ENCODE data around the gene RABGAP1L.
A peak's percentile ranks its signal among the peaks of the same experiment; 100 is the strongest.

Gene RABGAP1L

GRCh38 chr1:174743654-174744561, 584.6 kb downstream of the RABGAP1L start:
- FAIRE-seq (peak; percentile 88), DNase-seq (ENCODE audit: low spot score) (peak; percentile 36)

- FAIRE-seq (no peak), DNase-seq (ENCODE audit: low spot score) (no peak)
Measured at GRCh38 chr1:174744886-174745285, 585.6 kb downstream of the RABGAP1L start.

- DNase-seq (ENCODE audit: low spot score) = no peak
- FAIRE-seq = no peak
Measured at GRCh38 chr1:174746024-174746808, 586.9 kb downstream of the RABGAP1L start.

GRCh38 chr1:174747613-174748012, 588.3 kb downstream of the RABGAP1L start:
- DNase-seq (ENCODE audit: low spot score) (no peak), FAIRE-seq (no peak)

GRCh38 chr1:174748586-174748985, 589.3 kb downstream of the RABGAP1L start:
- FAIRE-seq (no peak), DNase-seq (ENCODE audit: low spot score) (no peak)

GRCh38 chr1:174753131-174753530, 593.8 kb downstream of the RABGAP1L start:
- no peak for FAIRE-seq
- DNase-seq (ENCODE audit: low spot score) = no peak

GRCh38 chr1:174761335-174761734, 602.0 kb downstream of the RABGAP1L start:
- DNase-seq (ENCODE audit: low spot score) (no peak), FAIRE-seq (no peak)

GRCh38 chr1:174761901-174762585, 602.7 kb downstream of the RABGAP1L start:
- no peak for FAIRE-seq
- no peak for DNase-seq (ENCODE audit: low spot score)

- DNase-seq (ENCODE audit: low spot score) (no peak), FAIRE-seq (no peak)
Measured at GRCh38 chr1:174764191-174764590, 604.9 kb downstream of the RABGAP1L start.

GRCh38 chr1:174766727-174767126, 607.4 kb downstream of the RABGAP1L start:
- DNase-seq (ENCODE audit: low spot score) (peak; percentile 0), FAIRE-seq (no peak)

GRCh38 chr1:174768516-174768915, 609.2 kb downstream of the RABGAP1L start:
- DNase-seq (ENCODE audit: low spot score) (no peak), FAIRE-seq (no peak)

GRCh38 chr1:174768949-174769348, 609.6 kb downstream of the RABGAP1L start:
- no peak for FAIRE-seq
- peak; percentile 1 for DNase-seq (ENCODE audit: low spot score)

- DNase-seq (ENCODE audit: low spot score) (peak; percentile 57), FAIRE-seq (peak; percentile 85)
Measured at GRCh38 chr1:174769961-174770549, 610.7 kb downstream of the RABGAP1L start.

GRCh38 chr1:174775621-174776020, 616.3 kb downstream of the RABGAP1L start:
- no peak for DNase-seq (ENCODE audit: low spot score)
- no peak for FAIRE-seq

- FAIRE-seq (no peak), DNase-seq (ENCODE audit: low spot score) (peak; percentile 0)
Measured at GRCh38 chr1:174777262-174777661, 617.9 kb downstream of the RABGAP1L start.

GRCh38 chr1:174785510-174785909, 626.2 kb downstream of the RABGAP1L start:
- no peak for FAIRE-seq
- no peak for DNase-seq (ENCODE audit: low spot score)

- no peak for DNase-seq (ENCODE audit: low spot score)
- no peak for FAIRE-seq
Measured at GRCh38 chr1:174786358-174786757, 627.0 kb downstream of the RABGAP1L start.

GRCh38 chr1:174786760-174787159, 627.4 kb downstream of the RABGAP1L start:
- DNase-seq (ENCODE audit: low spot score) (no peak), FAIRE-seq (no peak)

- FAIRE-seq = no peak
- peak; percentile 87 for DNase-seq (ENCODE audit: low spot score)
Measured at GRCh38 chr1:174788981-174789380, 629.7 kb downstream of the RABGAP1L start.

- FAIRE-seq (peak; percentile 97), DNase-seq (ENCODE audit: low spot score) (peak; percentile 90)
Measured at GRCh38 chr1:174789399-174789798, 630.1 kb downstream of the RABGAP1L start.

GRCh38 chr1:174791863-174792262, 632.5 kb downstream of the RABGAP1L start:
- FAIRE-seq = no peak

More at GRCh38 chr1:174791863-174792262, 632.5 kb downstream of the RABGAP1L start:
- no peak for DNase-seq (ENCODE audit: low spot score)
